Progenitor cell of endocrine pancreas (in vitro differentiated cells): ENCODE results near the gene SLC27A2. TPM values are rescaled to one million over a fixed set of nuclear protein-coding genes. Genes with fewer than 3 reads are reported as not detected.
"Not testable (repeated sequence)": the region's sequence is repeated elsewhere in the genome, so short reads cannot be mapped to it uniquely, and the experiment has no call there.

Source experiments
- DNase-seq: peaks from one replicate; pipeline ENCODE4 v3.0.0; 2021; ENCODE audit warnings: low spot score; ENCODE audit not compliant: unreplicated experiment
- H3K27ac Mint-ChIP-seq: 2 replicates; pipeline ENCODE4 v1.8.0; 2021; ENCODE audit warnings: mild to moderate bottlenecking, moderate library complexity, mixed read lengths
- H3K27me3 Mint-ChIP-seq: 2 replicates; pipeline ENCODE4 v1.8.0; 2021; ENCODE audit warnings: mixed read lengths
- H3K36me3 Mint-ChIP-seq: 2 replicates; pipeline ENCODE4 v1.8.0; 2022; ENCODE audit warnings: mixed read lengths; ENCODE audit not compliant: insufficient read depth
- H3K4me1 Mint-ChIP-seq: 2 replicates; pipeline ENCODE4 v1.8.0; 2021; ENCODE audit warnings: low read depth, mixed read lengths
- H3K4me3 Mint-ChIP-seq: 2 replicates; pipeline ENCODE4 v1.8.0; 2021; ENCODE audit warnings: low read depth, mild to moderate bottlenecking, moderate library complexity, mixed read lengths
- H3K9me3 Mint-ChIP-seq: 2 replicates; pipeline ENCODE4 v1.8.0; 2021; ENCODE audit warnings: low read depth, mixed read lengths
- CTCF ChIP-seq: fragments of 200-600 bp; sonication (generic); IDR thresholded peaks from one replicate; pipeline ENCODE4 v1.5.0; 2021; ENCODE audit warnings: antibody characterized with exemption, mild to moderate bottlenecking; ENCODE audit not compliant: unreplicated experiment
- total RNA-seq: library from RNA; stranded (reverse); gene quantifications from 2 replicates; pipeline ENCODE4 v1.2.1, GENCODE V29; 2021

SLC27A2 gene
- total RNA-seq, 1 donor from 2014 or later: 10.6 TPM

- TF ChIP-seq CTCF: no peak
- no peak overlapping the region for H3K4me3 Mint-ChIP-seq
- H3K9me3 Mint-ChIP-seq: no peaks in the 10 kb centered on the region
- DNase-seq: no peak
- peaks cover 20% of the 10 kb centered on the region for H3K4me1 Mint-ChIP-seq
- H3K27me3 Mint-ChIP-seq: peaks cover 11% of the 10 kb centered on the region
- no peaks in the 10 kb centered on the region for H3K36me3 Mint-ChIP-seq
- H3K27ac Mint-ChIP-seq: no peak overlapping the region
These were observed 4.8 kb downstream of the SLC27A2 start for GRCh38 chr15:50186752-50187151.

- TF ChIP-seq CTCF: no peak
- H3K9me3 Mint-ChIP-seq: no peaks in the 10 kb centered on the region
- no peak overlapping the region for H3K4me3 Mint-ChIP-seq
- DNase-seq: no peak
- peaks cover 10% of the 10 kb centered on the region for H3K27me3 Mint-ChIP-seq
- H3K27ac Mint-ChIP-seq: no peak overlapping the region
- peaks cover 20% of the 10 kb centered on the region for H3K4me1 Mint-ChIP-seq
- peaks cover 1% of the 10 kb centered on the region for H3K36me3 Mint-ChIP-seq
These were observed 5.5 kb downstream of the SLC27A2 start for GRCh38 chr15:50187525-50187924.

GRCh38 chr15:50187997-50188396 lies 6.0 kb downstream of the SLC27A2 start:
- no peak for TF ChIP-seq CTCF
- Mint-ChIP-seq H3K36me3 (peaks cover 3% of the 10 kb centered on the region), H3K9me3 (no peaks in the 10 kb centered on the region), H3K4me1 (peaks cover 19% of the 10 kb centered on the region), H3K4me3 (no peak overlapping the region), H3K27ac (no peak overlapping the region), H3K27me3 (peaks cover 7% of the 10 kb centered on the region)
- DNase-seq: no peak

GRCh38 chr15:50188793-50189192 lies 6.8 kb downstream of the SLC27A2 start:
- not testable (repeated sequence) for H3K27ac Mint-ChIP-seq, H3K27me3 Mint-ChIP-seq, H3K9me3 Mint-ChIP-seq, DNase-seq, H3K36me3 Mint-ChIP-seq, H3K4me3 Mint-ChIP-seq
- peaks cover 16% of the 10 kb centered on the region for H3K4me1 Mint-ChIP-seq

- H3K4me1 Mint-ChIP-seq: peaks cover 16% of the 10 kb centered on the region
- H3K27ac Mint-ChIP-seq: no peak overlapping the region
- no peaks in the 10 kb centered on the region for H3K27me3 Mint-ChIP-seq
- peaks cover 3% of the 10 kb centered on the region for H3K36me3 Mint-ChIP-seq
- no peak for TF ChIP-seq CTCF
- no peaks in the 10 kb centered on the region for H3K9me3 Mint-ChIP-seq
- no peak overlapping the region for H3K4me3 Mint-ChIP-seq
- no peak for DNase-seq
These were observed 7.6 kb downstream of the SLC27A2 start for GRCh38 chr15:50189633-50190032.

- Mint-ChIP-seq H3K4me3 (no peak overlapping the region), H3K27ac (no peak overlapping the region), H3K9me3 (no peaks in the 10 kb centered on the region), H3K4me1 (peaks cover 16% of the 10 kb centered on the region), H3K36me3 (peaks cover 3% of the 10 kb centered on the region), H3K27me3 (no peaks in the 10 kb centered on the region)
- no peak for TF ChIP-seq CTCF
- no peak for DNase-seq
These were observed 8.2 kb downstream of the SLC27A2 start for GRCh38 chr15:50190166-50190570.
